Measurements from ENCODE around the gene SLC44A3.

DNA sequence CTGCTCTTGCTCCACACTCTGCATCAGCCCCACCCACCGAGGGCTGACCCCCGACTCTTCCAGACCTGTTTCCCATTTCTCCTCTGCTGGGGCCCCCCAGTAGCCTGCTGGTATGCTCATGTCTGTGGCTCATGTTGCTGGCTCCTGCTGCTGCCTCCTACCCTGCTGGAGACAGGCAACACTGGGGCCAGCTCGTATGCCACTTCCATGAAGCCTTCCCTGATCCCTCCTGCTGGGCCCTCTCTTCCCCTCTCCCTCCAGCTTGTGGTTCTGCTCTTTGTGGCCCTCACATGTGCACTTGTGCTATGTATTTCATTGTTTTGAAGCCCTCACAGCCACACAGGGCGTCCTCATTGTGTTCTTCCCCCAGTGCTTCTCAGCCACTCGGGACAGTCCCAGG is 66.2 kb downstream of the SLC44A3 start:
- TF ChIP-seq, protein P1, sequence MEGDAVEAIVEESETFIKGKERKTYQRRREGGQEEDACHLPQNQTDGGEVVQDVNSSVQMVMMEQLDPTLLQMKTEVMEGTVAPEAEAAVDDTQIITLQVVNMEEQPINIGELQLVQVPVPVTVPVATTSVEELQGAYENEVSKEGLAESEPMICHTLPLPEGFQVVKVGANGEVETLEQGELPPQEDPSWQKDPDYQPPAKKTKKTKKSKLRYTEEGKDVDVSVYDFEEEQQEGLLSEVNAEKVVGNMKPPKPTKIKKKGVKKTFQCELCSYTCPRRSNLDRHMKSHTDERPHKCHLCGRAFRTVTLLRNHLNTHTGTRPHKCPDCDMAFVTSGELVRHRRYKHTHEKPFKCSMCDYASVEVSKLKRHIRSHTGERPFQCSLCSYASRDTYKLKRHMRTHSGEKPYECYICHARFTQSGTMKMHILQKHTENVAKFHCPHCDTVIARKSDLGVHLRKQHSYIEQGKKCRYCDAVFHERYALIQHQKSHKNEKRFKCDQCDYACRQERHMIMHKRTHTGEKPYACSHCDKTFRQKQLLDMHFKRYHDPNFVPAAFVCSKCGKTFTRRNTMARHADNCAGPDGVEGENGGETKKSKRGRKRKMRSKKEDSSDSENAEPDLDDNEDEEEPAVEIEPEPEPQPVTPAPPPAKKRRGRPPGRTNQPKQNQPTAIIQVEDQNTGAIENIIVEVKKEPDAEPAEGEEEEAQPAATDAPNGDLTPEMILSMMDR (IDR thresholded peaks at IDR 0.05), result no peak
- TF ChIP-seq POLR2A (IDR thresholded peaks at IDR 0.05) (no peak), POLR2AphosphoS5 (IDR thresholded peaks at IDR 0.05) (no peak)

Data from upper lobe of left lung (tissue), 4 donors.